Effector memory CD8-positive, alpha-beta T cell (primary cell): ENCODE results near the gene DIPK2A.

Experiments used
- ATAC-seq: fragments of 150-1000 bp; cut with Tn5 transposase; replicated peaks from 2 replicates; pipeline ENCODE4 v1.10.0; 2021; ENCODE audit warnings: mild to moderate bottlenecking, moderate library complexity
- DNase-seq, 3 experiments: peaks; one replicate each; pipeline ENCODE4 v3.0.0; 2021
- H3K27ac Mint-ChIP-seq, 2 donors: one replicate each; pipeline ENCODE4 v1.8.0; 2022; ENCODE audit warnings: mild to moderate bottlenecking in 2 of 2, mixed read lengths in 2 of 2, moderate library complexity in 2 of 2
- H3K27me3 Mint-ChIP-seq, 2 donors: one replicate each; pipeline ENCODE4 v1.8.0; 2022; ENCODE audit warnings: mixed read lengths in 2 of 2
- H3K36me3 Mint-ChIP-seq: one replicate; pipeline ENCODE4 v1.8.0; 2022; ENCODE audit warnings: mild to moderate bottlenecking, moderate library complexity, mixed read lengths; ENCODE audit not compliant: insufficient read depth
- H3K4me1 Mint-ChIP-seq, 2 donors: one replicate each; pipeline ENCODE4 v1.8.0; 2022; ENCODE audit warnings: low read depth in 2 of 2, mixed read lengths in 2 of 2
- H3K4me3 Mint-ChIP-seq, 2 donors: one replicate each; pipeline ENCODE4 v1.8.0; 2022; ENCODE audit warnings: mild to moderate bottlenecking in 2 of 2, mixed read lengths in 2 of 2, moderate library complexity in 2 of 2
- H3K9me3 Mint-ChIP-seq, 2 donors: one replicate each; pipeline ENCODE4 v1.8.0; 2022; ENCODE audit warnings: mixed read lengths in 2 of 2

Gene DIPK2A

GRCh38 chr3:143979813-143980212 is 8.2 kb downstream of the DIPK2A start:
- DNase-seq, result no peak
- no peak overlapping the region for H3K4me3 Mint-ChIP-seq
- peaks cover 0 to 2% of the 10 kb centered on the region in 2 donors for H3K9me3 Mint-ChIP-seq
- peaks cover 5% of the 10 kb centered on the region for H3K36me3 Mint-ChIP-seq
- H3K4me1 Mint-ChIP-seq, result peaks cover 34 to 57% of the 10 kb centered on the region in 2 donors
- H3K27ac Mint-ChIP-seq, result no peak overlapping the region
- ATAC-seq, result no peak
- no peaks in the 10 kb centered on the region for H3K27me3 Mint-ChIP-seq

DNA sequence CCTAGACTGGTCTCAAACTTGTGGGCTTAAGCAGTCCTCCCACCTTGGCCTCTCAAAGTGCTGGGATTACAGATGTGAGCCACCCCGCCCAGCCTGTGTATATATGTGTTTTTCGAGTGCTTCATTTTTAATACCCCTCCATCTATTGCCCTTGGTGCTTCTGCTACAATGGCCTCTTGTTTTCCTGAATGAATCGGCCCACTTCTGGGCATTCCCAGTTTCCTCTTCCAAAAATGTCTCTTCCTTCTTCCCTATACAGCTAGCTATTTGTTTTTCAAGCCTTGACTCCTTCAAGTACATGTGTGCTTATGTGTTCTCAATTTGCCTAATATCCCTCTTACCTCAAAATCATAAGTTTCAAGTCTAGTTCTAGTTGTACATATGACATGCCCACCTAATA is 16.7 kb downstream of the DIPK2A start:
- peaks cover 25% of the 10 kb centered on the region for H3K36me3 Mint-ChIP-seq
- H3K4me1 Mint-ChIP-seq, result peaks cover 15 to 34% of the 10 kb centered on the region in 2 donors
- no peak overlapping the region for H3K4me3 Mint-ChIP-seq
- no peaks in the 10 kb centered on the region for H3K9me3 Mint-ChIP-seq
- DNase-seq (no peak), ATAC-seq (no peak)
- H3K27me3 Mint-ChIP-seq, result no peaks in the 10 kb centered on the region
- H3K27ac Mint-ChIP-seq, result no peak overlapping the region

- ATAC-seq (no peak), DNase-seq (no peak)
- Mint-ChIP-seq H3K9me3 (no peaks in the 10 kb centered on the region), H3K4me1 (peaks cover 10 to 25% of the 10 kb centered on the region in 2 donors), H3K27me3 (no peaks in the 10 kb centered on the region), H3K36me3 (peaks cover 25% of the 10 kb centered on the region), H3K27ac (no peak overlapping the region), H3K4me3 (no peak overlapping the region)
These were observed 17.8 kb downstream of the DIPK2A start for GRCh38 chr3:143989461-143989860.

DNA sequence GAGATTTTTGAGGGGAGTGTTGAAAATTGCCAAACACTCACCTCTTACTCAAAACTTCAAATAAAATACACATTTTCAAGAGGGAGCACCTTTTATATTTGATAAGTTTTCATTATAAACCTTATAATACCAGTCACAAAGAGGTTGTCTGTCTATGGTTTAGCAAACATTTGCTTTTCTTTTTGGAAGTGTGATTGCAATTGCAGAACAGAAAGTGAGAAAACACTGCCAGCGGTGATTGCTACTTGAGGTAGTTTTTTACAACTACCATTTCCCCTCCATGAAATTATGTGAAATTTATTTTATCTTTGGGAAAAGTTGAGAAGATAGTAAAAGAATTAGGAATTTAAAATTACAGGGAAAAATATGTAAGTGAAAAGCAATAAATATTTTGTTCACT is 20.1 kb downstream of the DIPK2A start:
- DNase-seq, result no peak
- no peak overlapping the region for H3K27ac Mint-ChIP-seq
- H3K9me3 Mint-ChIP-seq, result no peaks in the 10 kb centered on the region
- H3K36me3 Mint-ChIP-seq, result peaks cover 25% of the 10 kb centered on the region
- peaks cover 7 to 19% of the 10 kb centered on the region in 2 donors for H3K4me1 Mint-ChIP-seq
- ATAC-seq, result no peak
- H3K27me3 Mint-ChIP-seq, result no peaks in the 10 kb centered on the region
- H3K4me3 Mint-ChIP-seq, result no peak overlapping the region

- DNase-seq (no peak), ATAC-seq (no peak)
- no peaks in the 10 kb centered on the region for H3K9me3 Mint-ChIP-seq
- no peaks in the 10 kb centered on the region for H3K36me3 Mint-ChIP-seq
- H3K27ac Mint-ChIP-seq, result no peak overlapping the region
- no peak overlapping the region for H3K4me3 Mint-ChIP-seq
- H3K4me1 Mint-ChIP-seq, result no peaks in the 10 kb centered on the region
- no peaks in the 10 kb centered on the region for H3K27me3 Mint-ChIP-seq
These were observed 26.6 kb downstream of the DIPK2A start for GRCh38 chr3:143998266-143998665.

DNA sequence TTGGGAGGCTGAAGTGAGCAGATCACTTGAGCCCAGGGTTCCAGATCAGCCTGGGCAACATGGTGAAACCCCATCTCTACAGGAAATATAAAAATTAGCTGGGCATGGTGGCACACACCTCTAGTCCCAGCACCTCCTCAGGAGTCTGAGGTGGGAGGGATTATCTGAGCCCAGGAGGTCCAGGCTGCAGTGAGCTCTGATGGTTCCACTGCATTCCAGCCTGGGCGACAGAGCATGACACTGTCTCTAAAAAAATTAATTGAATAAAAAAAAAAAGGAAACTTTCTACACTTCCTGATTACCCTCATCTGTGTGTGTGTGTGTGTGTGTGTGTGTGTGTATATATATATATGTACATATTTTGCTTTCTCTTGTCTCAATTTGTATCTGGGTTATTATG is 31.4 kb downstream of the DIPK2A start:
- Mint-ChIP-seq H3K4me1 (no peaks in the 10 kb centered on the region), H3K9me3 (no peaks in the 10 kb centered on the region), H3K27ac (no peak overlapping the region), H3K36me3 (peaks cover 3% of the 10 kb centered on the region), H3K4me3 (no peak overlapping the region), H3K27me3 (no peaks in the 10 kb centered on the region)
- ATAC-seq, result no peak
- no peak for DNase-seq

- no peaks in the 10 kb centered on the region for H3K9me3 Mint-ChIP-seq
- no peak overlapping the region for H3K27ac Mint-ChIP-seq
- no peaks in the 10 kb centered on the region for H3K27me3 Mint-ChIP-seq
- DNase-seq (no peak), ATAC-seq (no peak)
- no peaks in the 10 kb centered on the region for H3K4me1 Mint-ChIP-seq
- no peak overlapping the region for H3K4me3 Mint-ChIP-seq
- peaks cover 6% of the 10 kb centered on the region for H3K36me3 Mint-ChIP-seq
These were observed 38.7 kb downstream of the DIPK2A start for GRCh38 chr3:144010371-144010770.

DNA sequence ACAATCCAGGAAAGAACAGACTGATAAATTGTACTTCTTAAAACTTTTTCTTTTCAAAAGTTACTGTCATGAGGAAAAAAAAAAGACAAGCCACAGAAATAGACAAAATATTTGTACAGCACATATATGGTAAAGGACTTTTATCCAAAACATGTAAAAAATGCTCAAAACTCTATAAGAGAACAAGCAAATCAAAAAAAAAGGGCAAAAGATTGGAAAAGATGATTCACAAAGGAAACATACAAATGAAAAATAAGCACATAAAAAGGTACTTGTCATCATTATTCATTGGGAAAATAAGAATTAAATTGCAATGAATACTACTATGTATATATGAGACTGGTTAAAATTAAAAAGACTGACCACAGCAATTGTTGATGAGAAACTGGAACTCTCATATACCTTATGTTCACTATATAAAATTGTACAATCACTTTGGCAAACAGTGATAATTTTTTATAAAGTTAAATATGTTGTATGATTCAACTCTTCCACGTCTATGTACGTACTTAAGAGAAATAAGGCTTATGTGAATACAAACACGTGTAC is 39.7 kb downstream of the DIPK2A start:
- Mint-ChIP-seq H3K27me3 (no peaks in the 10 kb centered on the region), H3K4me1 (no peaks in the 10 kb centered on the region), H3K4me3 (no peak overlapping the region), H3K9me3 (no peaks in the 10 kb centered on the region), H3K27ac (no peak overlapping the region), H3K36me3 (peaks cover 7% of the 10 kb centered on the region)
- no peak for DNase-seq
- ATAC-seq, result no peak

- ATAC-seq (no peak), DNase-seq (no peak)
- Mint-ChIP-seq H3K27me3 (peaks cover 4 to 6% of the 10 kb centered on the region in 2 donors), H3K4me1 (no peaks in the 10 kb centered on the region), H3K4me3 (no peak overlapping the region), H3K36me3 (peaks cover 4% of the 10 kb centered on the region), H3K27ac (no peak overlapping the region), H3K9me3 (no peaks in the 10 kb centered on the region)
These were observed 43.5 kb downstream of the DIPK2A start for GRCh38 chr3:144015133-144015532.

GRCh38 chr3:144018776-144019175 is 47.2 kb downstream of the DIPK2A start:
- Mint-ChIP-seq H3K36me3 (peaks cover 4% of the 10 kb centered on the region), H3K27ac (no peak overlapping the region), H3K27me3 (peaks cover 4 to 6% of the 10 kb centered on the region in 2 donors), H3K9me3 (no peaks in the 10 kb centered on the region), H3K4me1 (no peaks in the 10 kb centered on the region), H3K4me3 (no peak overlapping the region)
- DNase-seq (no peak), ATAC-seq (no peak)
